NOMO-1 (cell line): ENCODE measurements around the gene SLC9C2.
"Not testable (repeated sequence)": the region's sequence is repeated elsewhere in the genome, so short reads cannot be mapped to it uniquely, and the experiment has no call there.

ENCODE experiments used
- DNase-seq, 2 experiments: peaks; one replicate each; lab custom pipeline; 2025; ENCODE audit not compliant: unreplicated experiment in 2 of 2; lab: John Stamatoyannopoulos, UW

Gene SLC9C2, protein sequence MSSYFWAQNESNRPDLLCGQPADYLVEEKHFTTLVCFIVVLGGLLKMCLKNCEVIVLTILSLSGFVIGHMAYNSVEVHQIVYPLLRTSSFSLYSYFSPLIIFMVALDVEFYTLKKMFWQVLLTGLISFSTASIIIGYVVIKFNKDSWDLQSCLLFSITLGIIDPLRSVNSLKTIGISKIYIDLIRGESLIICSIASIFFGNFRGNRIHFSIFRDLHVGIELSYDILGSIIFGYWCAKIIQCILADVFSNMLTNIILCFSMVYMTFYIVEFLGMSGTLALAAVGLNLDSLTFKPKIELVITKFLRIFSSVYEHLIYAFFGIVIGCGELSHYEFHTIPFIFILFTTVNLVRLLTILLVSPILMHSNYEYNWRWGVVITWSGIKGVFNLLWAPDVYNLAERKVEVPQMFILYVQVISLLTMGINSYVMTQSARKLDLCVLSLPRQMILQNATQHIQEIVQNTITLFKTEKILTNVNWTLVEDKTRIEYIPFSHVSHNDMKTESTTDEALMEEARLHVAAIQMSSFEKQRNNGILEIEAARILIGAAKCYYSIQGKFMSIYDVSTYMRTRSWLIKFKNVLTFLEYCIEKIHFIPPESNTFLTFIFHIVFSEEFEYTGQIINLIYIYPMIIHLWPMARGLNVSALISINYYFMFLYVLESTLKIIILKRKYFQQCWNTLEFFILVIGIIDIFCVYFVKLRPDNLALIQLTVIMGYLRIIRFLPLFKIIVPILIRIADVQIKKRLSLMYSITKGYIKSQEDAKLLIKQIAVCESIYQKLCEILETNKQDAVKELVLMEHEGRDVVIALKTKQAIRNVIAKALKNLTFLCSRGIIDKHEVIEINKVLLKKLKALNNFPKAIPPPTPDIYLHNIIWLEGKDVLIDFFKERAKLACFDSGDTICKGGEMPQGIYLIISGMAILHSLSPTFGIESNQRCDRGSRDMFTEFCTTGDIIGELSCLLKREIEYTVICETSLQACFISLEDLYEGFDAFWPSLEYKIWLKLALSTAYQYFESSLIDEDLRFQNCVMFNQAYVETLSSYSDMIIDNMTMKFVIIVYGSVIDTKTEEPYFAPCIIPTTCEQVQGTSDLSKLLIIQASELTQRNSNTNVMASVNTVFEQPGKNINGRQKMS

DNA sequence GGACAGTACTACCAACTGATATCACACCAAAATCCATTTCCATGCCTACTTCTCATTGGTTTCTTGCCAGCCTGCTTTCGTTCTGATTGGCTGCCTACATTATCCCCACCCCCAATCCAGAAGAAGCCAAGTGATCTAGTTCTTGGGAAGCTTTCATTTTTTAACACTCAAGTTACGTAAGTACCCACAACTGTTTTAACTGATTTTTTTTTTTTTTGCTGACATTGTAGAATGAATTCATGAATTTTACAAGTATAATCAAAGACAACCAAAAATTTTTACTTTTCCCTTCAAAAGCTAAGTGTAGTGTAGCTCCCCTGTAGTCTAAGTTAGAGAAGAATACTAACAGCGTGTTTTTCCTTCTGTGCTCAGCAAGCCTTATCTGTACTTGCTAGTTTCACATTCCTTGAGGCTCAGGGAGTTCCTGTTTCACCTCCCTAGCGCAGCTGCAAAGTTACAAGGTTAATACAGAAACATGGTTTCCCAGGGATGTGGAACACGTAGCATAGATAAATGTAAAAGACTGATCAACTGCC lies at the start of gene SLC9C2:
Gene SLC9C2, minus strand, starts transcription at position 17 of the 536 bp plus-strand sequence. CDS start 1,296 bp downstream, outside the sequence.
- peak; percentile 70 to 75 for DNase-seq

- no peak for DNase-seq
Measured at GRCh38 chr1:173648880-173649605, 46.2 kb upstream of the SLC9C2 start.

DNA sequence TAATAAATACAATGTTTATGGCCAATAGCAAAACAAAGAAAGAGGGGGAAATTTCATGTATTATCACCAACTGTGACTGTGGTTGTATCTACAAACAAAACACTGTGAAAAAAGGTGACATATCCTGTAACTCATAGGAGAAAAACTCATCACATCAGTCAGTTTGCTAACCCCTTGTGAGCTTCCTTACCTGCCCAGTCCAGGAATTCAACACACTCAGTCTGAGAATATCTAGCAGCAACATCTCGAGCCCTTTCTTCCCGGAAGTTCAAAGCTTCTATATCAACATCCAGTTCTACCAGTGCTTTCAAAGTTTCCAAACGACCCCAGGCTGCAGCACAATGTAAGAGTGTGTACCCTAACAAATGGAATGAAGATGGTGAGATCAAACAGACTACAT lies 43.8 kb upstream of the SLC9C2 start:
- DNase-seq: no peak

DNA sequence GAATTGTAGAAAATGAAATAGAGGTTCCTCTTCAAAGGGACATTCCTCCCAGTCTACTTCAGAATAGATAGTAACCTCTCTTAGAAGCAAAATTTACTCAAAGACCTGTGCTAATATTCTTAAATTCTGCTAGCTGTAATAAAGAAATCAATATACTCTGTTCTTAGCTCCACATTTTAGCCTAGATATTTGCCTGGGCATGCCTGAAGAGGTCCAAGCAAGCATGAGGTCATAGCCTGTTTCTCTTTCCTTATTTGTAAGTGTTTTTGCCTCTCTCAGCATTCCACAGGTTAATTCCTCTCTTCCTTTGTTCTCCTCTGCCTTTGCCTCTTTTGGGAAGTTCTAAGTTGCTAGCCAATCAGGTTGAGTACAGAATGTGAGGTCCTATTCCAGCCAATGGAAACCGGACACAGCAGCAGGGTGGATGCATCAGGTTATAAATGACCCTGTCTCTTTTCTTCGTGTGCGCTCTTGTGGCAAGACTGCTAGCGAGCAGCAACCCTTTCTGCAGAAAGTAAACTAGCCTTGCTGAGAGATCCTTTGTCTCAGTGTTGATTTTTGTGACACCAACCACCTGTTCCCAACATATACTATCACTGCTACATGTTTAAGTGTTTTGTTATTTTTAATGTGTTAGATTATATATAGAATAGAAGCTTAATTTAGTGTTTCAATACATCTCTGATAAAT lies 39.7 kb upstream of the SLC9C2 start:
- DNase-seq: not testable (repeated sequence)

DNA sequence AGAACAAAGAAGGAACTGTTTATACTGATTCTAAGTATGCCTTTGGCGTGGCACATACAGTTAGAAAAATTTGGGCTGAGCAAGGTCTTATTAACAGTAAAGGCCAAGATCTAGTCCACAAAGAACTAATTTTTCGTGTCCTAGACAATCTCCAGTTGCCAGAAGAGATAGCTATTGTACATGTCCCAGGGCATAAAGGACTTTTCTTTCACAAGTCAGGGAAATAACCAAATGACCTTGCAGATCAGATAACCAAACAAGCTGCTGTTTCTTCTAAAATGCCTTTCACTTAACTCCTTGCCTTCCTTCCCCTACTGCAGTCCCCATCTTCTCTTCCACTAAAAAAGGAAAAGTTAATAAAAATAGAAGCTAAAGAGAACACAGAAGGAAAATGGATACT lies 36.2 kb upstream of the SLC9C2 start:
- DNase-seq: no peak

GRCh38 chr1:173638043-173639021 lies 35.5 kb upstream of the SLC9C2 start:
- no peak for DNase-seq

DNA sequence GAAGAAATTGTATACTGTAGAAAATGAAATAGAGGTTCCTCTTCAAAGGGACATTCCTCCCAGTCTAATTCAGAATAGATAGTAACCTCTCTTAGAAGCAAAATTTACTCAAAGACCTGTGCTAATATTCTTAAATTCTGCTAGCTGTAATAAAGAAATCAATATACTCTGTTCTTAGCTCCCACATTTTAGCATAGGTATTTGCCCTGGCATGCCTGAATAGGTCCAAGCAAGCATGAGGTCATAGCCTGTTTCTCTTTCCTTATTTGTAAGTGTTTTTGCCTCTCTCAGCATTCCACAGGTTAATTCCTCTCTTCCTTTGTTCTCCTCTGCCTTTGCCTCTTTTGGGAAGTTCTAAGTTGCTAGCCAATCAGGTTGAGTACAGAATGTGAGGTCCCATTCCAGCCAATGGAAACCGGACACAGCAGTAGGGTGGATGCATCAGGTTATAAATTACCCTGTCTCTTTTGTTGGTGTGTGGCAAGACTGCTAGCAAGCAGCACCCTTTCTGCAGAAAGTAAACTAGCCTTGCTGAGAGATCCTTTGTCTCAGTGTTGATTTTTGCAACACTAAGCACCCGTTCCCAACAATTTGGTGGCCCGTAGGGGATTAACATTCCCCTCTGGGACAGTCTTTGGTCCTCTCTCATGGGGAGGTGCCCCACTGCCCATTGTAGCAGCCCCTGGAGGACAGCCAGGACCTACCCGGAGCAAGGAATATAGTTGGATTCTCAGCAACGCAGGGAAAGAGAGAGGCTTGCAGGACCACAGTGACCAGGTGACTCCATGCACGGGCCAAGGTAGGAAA lies 34.6 kb upstream of the SLC9C2 start:
- DNase-seq: not testable (repeated sequence)

- no peak for DNase-seq
Measured at GRCh38 chr1:173635116-173635515, 32.2 kb upstream of the SLC9C2 start, which contains the start of gene TEX50. Gene TEX50 (plus strand): TSS chr1:173635338. CDS start chr1:173635522, 184 bp downstream.

DNA sequence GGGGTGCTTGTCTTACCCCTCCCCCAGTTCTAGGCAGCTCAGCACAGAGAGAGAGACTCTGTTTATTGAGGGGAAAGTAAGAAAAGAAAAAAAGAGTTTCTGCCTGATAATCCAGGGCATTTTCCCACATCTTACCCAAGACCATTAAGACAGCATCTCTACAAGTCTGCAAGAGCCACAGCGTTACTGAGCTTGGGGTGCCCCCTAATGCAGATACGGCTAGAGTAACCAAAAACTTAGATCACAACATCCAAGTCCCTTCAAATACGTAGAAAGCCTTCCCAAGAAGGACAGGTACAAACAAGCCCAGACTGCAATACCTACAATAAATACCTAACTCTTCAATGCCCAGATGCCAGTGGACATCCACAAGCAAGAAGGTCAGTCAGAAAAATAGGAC lies 26.0 kb upstream of the SLC9C2 start:
- no peak for DNase-seq

- DNase-seq: no peak
Measured at GRCh38 chr1:173627269-173627668, 24.4 kb upstream of the SLC9C2 start.

DNA sequence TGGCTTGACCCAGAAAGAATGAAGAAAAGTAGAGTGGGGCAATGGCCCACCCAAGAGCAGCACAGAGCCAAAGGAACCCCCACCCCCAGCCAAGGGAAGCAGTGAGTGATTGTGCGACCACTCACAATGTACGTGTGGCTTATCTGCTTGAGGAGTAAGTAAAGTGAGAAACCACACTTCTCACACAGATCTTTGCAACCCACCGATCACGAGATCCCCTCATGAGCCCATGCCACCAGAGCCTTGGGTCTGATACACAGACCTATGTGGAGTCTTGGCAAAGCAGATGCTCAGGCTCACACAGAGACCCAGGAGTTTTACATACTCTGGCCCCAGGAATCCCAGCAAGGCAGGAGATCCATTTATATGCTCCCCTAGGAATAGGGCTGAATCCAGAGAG lies 14.0 kb upstream of the SLC9C2 start:
- DNase-seq: no peak

GRCh38 chr1:173613086-173613485 lies 10.2 kb upstream of the SLC9C2 start:
- not testable (repeated sequence) for DNase-seq

- no peak for DNase-seq
Measured at GRCh38 chr1:173608503-173609216, 5.8 kb upstream of the SLC9C2 start.

DNA sequence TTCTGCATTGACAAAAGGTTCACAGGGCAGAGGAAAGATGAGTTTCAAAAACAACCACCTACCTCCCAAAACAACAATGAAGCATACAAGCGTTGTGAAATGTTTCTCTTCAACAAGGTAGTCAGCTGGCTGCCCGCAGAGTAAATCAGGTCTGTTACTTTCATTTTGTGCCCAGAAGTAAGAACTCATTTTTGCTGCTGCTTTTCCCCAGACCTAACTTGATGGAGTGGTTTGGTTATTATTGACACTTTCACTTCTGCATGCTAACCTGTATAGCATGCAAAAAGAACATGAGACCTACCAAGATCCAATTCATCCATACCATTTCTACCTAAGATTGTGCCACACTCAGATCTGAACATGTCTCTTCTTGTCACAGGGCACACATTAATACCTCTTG lies 1.3 kb downstream of the SLC9C2 start:
- DNase-seq: peak; percentile 7 to 56

DNA sequence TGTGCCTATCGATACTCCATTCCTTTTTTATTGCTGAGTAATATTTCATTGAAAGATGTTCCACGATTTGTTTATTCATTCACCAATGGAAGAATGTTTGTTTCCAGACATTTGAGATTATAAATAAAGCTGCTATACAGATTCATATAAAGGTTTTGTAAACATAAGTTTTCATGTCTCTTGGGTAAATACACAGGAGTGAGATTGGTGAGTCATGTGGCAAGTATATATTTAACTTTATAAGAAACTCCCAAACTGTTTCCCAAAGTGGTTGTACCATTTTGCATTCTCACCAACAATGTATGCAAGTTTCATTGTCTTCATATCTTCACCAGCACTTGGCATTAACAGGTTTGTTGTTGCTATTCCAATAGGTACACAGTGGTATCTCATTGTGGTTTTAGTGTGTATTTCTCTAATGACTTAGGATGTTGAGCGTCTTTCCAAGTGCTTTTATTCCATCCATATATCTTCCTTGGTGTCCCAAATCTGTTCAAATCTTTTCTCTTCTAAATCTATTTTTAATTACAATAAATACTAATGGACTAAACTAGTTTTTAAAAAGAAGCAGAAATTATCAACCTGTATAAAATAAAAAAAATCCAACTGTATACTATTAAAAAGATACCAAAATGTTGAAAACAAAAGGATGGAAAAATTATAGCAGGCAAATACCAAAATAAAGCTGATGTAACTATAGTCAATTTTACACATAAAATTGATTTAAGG lies 6.6 kb downstream of the SLC9C2 start:
- DNase-seq: no peak

- DNase-seq: not testable (repeated sequence)
Measured at GRCh38 chr1:173591138-173591537, 11.7 kb downstream of the SLC9C2 start.
